NCI-H524 treated with DMSO at 0.1 percent for 48 hours (cell line): ENCODE measurements around the gene ADGRB3.

Experiments used
- DNase-seq: peaks from one replicate; lab custom pipeline; 2025; lab: John Stamatoyannopoulos, UW

The ADGRB3 gene

DNA sequence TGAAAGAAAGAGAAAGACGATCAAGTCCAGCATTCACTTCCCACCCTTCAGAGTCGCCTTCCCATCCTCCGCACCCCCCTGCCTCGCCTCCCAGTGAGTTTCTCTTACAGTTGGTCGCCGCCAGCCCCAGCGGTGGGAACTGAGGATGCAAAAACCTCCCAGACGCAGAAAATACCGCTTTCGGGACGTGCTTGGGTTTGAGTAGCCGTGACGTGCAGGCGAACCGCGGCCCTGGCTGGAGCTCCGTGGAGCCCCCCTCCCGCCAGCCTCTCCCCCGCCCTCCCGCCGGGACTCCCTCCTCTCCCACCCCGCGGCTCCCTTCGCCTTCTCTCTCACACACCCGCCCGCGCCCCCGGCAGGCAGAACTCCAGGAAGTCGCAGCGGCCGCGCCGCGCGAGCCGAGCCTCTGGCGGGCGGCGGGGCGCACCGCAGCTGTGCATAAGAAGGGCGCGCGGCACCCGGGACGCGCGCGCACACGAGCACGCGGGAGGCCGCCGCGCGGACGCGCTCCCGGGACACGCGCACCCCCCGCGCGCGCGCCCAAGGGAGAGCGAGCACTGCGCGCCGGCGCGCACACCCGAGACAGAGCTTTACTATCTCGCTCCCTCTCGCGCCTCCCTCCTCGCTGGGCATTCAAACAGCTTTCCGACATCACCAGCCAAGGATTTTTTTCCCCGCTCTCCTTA is at the start of gene ADGRB3:
Gene ADGRB3, plus strand, starts transcription at position 557 of the 686 bp plus-strand sequence. CDS start 3,394 bp downstream, outside the sequence.
- DNase-seq = peak; percentile 67

DNA sequence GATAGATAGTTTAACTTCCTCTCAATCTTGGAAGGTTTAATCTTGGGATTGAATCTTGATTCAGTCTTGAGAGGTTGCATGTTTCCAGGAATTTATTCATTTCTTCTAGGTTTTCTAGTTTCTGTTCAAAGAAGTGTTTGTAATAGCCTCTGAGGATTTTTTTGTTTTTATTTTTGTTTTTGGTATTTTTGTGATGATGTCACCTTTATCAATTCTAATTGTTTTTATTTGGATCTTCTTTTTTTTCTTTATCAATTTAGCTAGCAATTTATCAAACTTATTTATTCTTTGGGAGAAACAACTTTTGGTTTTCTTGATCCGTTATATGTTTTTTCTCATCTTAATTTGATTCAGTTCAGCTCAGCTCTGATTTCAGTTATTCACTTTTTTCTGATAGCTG is 41.5 kb upstream of the ADGRB3 start:
- no peak for DNase-seq

DNA sequence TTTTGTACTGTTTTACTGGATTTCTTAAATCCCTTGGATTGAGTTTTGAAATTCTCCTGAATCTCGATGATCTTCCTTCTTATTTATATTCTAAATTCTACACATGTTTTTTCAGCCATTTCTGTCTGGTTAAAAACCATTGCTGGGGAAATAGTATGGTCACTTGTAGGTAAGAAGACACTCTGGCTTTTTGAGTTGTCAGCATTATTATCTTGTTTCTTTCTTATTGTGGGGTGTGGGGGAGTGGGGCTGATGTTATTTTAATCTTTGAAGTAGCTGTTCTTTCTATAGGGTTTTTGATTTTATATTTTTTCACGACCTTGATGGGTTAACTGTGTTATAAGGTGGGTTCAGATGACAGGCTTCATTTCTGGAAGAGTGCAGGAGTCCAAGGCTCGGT is 37.4 kb upstream of the ADGRB3 start:
- DNase-seq = no peak

DNA sequence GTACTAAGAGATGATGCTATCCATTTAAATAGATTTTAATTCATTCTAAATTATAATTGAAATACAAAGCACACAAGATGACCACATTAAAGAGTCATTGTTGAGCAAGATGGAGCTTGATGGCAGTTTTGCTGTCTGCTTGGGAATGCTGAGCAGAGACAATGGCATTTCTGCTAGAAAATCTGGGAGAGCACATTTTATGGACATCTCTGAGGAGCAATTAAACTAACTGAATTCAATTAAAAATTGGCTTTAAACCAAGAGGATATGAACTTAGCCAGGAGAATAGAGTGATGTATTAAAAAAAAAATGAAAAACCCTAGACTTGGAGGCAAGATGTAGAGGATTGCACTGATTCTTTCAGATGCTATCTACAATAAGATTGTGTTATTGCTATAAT is 19.1 kb upstream of the ADGRB3 start:
- no peak for DNase-seq

DNA sequence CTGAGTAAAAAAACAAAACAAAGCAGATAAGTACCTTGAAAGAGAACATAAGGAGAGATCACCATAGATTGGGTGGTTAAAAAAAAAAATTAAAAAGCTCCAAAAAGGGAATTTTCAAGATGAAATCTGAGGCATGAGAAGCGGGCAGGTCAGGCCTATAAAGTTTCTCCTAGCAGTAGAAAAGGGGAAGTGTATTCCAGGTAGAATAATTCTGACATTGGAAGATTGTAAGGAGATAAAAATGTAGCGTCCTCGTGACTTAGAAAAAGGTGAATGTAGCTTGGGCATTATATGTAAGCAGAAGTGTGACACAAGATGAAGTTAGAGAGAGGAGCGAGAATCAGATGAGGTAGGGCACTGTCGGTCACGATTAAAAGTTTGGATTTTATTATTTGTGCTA is 9.1 kb upstream of the ADGRB3 start:
- DNase-seq = no peak

DNA sequence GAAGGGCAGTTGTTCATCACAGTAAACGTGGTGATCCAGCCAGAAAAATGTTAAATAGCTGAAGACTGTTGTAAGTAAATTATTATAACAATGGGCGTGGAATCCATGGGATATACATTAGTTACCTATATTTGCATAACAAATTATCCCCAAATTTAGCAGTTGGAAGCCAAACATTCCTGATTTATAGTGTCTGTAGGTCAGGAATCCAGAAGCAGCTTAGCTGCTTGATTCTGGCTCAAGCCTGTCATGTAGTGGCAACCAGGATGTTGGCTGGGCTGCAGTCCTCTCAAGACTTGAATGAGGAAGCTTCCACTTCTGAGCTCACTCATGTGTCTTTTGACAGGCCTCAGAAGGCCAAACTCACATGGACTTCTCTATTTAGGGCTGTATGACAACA is 6.9 kb upstream of the ADGRB3 start:
- no peak for DNase-seq

DNA sequence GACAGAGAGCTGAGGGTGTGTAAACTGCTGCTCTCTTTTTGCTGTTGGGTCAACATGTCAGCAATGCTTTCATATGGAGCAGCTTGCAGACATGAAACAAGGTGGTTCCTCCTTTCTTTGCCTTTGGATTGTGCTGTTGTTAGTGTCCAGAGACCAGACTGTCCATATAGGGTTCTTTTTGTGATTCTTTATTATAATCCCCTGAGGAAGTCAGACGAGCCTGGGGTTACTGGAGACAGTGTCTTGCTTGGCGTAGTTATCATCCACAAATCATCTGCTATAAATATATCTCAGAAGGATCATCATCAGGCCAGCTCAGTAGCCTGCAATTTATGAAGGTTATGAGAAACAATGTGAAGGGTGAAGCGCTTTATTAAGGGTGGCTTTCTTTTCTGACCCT is 2.3 kb upstream of the ADGRB3 start:
- no peak for DNase-seq

DNA sequence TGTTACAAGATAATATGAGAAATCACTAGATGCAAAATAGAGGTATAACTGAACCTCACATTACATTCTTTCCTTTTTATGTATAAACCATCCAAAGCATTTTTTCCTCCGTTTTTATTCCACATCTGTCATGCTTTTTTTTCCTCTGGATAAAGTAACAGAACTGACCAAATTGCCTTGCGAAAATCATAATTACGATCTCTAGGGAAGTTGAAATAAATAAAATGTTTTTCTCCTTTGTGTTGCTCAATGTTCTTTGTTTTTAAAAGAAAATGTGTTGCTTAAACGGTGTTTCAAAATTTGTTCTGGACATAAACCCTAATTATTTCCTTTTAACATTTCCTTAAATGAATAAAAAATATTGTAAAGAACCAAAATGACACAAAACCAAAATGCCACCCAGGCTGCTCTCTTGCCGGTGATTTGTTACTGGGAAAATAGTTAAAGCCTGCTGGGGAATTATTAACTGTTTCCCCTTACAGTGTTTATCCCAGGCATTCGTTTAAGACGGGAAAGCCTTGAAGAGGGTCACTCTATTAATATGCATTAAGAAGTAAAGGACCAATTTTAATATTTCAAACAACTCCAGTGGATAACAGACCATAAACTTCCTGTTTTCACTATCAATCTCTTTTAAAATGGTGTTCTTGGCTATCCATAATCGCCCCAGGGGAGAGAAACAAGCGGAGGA is 1.7 kb upstream of the ADGRB3 start:
- DNase-seq = no peak

DNA sequence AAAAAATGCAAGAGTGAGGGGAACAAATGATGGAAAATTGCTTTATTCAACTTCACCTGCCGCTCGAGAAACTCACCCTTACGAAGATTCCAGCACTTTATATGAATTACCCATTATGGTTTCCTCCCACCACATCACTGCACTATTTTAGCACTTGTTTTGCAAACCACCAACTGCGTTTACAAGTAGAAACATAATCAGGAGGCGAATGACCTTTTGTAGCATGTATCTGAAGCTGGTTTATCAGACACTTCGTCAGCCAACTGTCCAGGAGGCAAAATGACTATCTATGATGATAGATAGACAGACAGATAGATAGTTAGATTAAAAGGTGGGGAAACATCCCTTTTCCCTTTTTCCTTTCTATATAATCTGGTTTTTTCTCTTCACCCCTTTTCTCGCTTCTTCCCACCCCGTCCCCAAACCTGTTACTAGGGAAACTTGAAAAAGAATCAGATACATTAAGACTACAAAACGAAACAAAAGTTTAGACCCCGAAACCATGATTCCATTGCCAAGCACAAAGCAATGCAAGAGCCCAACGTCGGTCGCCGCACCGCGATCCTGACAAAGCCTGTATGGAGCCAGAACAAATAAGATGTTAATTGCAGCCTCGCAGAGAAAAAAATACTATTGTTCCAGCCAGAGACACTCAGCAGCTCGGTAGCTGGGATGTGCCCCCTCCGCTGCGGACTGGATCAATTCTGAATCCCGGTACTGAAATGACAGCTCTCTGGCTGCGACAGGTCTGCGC is 933 bp upstream of the ADGRB3 start:
- DNase-seq = no peak

DNA sequence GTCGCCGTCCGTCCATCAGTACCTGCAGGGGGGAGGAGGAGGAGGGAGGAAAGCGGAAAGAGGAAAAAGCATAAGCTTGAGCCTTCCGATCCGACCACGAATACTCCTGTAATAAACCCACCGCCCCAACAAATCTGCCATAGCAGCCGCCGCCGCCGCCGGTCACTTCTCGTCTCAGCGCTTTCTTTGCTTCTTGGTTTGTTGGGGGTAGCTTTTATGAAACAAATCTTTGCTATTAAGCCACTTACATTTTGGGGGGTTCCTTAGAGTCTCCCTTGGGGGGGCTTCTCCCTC is 277 bp downstream of the ADGRB3 start:
- DNase-seq = no peak

DNA sequence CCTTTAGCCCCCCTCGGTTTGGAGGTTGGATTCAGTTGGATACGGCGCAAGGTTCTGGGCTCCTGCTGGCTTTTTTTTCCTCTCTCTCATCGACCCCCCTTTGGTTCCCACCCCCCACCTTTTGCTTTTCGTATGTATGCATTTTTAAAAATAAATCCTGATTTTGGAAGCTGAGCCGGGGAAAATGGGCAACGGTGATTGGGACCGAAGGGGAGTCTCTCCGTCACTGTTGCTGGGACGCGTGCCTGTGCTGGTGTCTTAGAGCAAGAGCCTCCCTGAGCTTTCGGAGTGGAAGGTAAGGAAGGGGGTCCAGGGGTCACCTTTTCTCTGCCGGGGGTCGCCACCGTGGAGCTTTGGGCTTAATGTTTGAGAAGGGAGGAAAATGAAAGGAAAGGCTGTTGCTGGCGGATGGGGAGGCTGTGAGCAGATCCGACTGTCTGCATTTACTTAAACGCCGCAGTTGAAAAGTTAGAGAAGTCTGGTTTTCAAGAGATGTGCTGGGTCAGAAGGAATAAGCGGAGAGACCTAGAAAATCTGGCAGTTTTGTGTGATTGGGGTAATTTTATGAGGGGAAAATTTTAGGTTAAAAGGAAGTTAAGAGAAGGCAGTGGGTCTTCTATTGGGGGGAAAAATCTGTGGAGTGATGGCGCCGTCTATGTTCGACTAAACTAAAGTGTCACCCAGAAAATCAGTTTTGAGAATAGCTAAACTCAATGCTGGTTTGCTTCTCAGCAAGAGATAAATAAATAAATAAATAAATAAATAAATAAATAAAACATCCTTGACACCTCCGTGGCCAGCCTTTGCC is 828 bp downstream of the ADGRB3 start:
- DNase-seq = no peak

DNA sequence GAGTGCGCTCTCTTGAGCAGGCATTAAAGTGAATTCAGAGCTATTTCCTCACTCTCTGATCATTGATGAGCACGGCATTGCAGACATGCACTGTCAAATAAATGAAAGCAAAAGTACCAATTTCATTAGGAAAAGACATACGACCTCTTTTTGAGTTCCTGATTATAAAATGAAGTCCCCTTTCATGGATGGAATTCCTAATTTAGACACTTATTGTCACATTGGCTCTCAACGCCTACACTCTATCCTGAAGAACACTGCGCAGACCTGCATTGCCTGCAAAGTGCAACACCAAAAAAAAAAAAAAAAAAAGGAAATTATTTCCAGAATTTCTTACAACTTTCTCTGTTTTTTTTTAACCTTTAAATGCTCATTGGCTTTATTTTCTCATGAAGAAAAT is 1.6 kb downstream of the ADGRB3 start:
- no peak for DNase-seq

DNA sequence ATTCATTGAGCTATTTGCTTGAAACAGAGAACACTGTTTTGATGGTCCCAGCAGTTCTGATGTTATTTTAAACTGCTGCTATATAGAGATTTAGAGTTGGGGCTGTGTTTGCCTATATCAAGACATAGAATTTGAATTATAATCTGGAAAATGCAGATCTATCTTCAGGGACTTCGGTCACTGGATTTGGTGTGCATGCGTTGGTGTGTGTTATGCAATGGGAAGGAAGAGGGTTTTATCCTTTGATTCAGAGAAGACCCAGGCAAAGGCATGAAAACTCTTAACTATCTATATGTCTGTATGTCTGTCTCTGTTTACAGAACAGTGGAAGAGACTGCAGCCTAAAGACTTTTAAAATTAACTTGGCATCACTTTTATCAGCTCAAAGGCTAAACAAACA is 2.0 kb downstream of the ADGRB3 start:
- no peak for DNase-seq

DNA sequence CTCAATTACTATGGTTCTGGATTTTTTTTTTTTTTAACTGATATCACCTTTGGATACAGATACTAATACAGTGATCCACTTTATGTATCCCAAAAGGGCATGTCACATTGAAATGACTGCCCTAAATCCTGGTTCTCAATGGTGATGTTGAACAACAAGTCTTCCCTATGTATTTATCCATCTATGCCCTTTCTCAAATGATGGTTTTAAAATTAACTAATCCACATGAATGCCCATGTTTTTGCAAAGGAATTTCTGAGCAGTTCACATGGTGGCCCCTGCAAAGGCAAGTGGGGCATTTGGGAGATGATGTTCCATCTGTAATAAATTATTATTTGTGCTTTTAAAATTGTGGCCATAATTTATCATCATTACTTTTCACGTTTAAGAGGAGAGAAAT is 2.7 kb downstream of the ADGRB3 start:
- no peak for DNase-seq

DNA sequence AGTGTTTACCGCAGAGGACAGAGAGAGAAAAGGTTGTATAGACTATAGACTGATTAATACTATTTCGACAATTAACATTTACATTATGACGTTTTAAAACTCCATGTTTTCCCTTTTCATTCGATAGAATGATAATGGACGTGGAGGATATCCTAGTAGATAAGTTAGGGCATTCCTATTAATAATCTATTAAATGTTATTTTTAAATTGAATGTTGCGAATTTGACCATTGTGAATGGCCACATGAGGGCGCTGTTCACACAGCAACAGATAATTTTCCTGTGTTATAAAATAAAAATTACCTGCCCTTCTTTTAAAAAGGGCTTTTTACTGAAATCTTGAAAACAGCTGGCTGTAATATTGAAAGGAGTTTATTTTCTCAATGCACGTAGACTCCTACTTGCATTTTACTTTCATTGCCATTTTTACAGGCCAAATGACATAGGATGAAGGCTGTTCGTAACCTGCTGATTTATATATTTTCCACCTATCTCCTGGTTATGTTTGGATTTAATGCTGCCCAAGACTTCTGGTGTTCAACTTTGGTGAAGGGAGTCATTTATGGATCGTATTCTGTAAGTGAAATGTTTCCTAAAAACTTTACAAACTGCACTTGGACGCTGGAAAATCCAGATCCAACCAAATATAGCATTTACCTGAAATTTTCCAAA is 3.3 kb downstream of the ADGRB3 start:
- no peak for DNase-seq

DNA sequence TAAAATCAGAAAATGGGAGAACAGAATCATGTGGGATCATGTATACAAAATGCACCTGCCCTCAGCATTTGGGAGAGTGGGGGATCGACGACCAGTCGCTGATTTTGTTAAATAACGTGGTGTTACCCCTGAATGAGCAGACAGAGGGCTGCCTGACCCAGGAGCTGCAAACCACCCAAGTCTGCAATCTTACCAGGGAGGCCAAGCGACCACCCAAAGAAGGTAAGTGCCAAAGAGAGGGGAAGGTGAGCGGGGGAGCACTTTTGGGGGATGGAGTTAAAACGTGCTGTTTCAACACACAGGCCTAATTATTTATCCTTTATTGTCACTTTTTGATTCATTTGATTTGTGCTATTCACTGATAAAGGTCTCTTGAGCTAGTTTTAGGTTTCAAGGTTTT is 4.1 kb downstream of the ADGRB3 start:
- no peak for DNase-seq

DNA sequence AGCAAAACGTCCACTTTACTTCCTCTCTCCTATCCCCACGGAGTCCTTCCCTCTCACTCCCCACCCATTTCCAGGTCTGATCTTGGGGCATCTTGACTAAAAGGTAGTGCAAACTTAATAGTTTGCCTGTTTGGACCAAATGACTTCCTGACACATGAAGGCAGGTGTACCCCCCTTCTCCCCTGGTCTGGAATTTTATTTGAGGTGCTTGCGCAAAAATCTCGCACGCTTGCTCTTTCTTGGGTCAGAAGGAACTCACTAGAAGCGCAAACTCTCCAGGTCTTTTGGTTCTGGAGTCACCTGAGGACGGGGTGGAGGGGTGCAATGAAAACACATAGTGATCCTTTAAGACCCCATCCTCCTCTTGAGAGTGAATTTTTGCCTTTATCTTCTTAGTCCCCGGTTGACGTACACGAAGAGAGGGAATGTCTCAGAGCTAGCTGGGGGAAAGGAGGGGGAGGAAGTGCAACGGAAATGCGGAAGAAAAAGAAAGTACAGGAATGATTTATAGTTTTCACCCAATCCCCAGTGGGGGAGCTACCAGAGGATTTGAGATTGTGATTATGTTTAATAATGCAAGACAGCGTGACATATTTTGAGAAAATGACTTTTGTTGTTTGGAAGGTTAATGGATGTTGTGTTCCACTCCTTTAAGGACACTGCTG is 4.9 kb downstream of the ADGRB3 start:
- no peak for DNase-seq

DNA sequence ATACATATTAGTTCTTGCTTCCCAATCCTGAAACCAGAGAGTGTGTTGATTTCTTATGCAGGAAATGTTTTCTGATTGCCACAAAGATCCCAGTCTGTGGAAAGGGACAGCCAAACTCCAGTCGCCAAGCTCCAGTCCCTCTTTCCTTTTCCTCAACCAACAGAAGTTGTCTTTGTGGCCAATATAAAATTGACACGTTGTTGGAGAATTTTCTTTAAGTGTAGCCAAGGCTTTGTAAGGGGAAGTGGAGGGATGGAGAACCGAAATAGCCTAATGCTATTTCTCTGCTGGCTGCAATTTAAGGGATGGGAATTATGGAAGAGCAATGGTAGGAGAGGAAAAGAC is 5.4 kb downstream of the ADGRB3 start:
- DNase-seq = no peak

DNA sequence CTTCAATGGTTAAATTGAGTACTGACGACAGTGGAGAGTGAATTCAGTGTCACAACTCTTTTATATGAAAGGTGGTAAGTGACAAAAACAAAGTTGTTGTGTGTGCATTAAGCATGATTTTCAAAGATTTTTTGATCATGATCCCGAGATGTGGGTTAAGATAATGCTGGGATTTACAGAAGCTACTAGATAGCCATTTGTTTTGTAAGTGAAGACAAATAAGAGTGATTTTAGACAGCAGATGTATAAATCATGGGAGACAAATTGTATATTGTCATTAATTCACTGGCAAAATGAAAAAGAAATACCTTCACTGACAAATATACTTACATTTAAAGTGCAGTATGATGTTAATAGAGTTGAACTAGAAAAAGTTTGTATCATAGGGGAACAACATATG is 6.1 kb downstream of the ADGRB3 start:
- no peak for DNase-seq

DNA sequence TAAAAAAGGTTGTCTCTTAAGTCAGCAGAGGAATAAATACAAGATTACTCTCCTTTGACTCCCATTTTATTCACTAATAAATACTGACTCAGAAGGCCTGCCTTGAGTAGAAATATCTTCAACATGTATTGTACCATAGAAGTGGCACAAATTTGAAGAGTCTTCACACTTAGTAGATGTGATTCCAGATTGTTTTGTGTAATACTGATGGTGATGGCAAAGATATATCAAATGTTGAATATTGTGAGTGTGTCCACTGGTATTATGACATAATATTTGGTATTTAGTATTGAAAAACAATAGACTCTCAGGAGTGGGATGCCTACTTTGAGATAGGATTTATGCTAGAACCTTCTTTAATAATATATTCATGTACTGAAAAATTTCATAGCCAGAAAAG is 7.0 kb downstream of the ADGRB3 start:
- no peak for DNase-seq

DNA sequence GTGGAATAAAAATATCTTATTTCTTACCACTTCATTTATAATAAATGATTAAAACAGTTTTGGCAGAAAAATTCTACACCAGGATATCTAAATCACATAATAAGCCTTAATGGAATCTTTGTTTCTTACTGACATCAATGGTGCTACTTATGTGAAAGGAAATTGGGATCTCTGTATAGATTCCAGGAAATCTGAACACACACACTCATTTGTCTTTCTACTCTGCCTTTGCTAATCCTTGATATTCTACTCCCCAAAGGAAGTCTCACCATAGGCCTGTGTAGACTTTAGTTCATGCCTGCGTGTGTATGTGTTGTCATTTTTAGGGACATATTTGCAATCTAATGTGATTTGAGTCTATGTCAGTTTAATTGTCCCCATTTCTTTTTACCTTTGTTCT is 7.9 kb downstream of the ADGRB3 start:
- no peak for DNase-seq

DNA sequence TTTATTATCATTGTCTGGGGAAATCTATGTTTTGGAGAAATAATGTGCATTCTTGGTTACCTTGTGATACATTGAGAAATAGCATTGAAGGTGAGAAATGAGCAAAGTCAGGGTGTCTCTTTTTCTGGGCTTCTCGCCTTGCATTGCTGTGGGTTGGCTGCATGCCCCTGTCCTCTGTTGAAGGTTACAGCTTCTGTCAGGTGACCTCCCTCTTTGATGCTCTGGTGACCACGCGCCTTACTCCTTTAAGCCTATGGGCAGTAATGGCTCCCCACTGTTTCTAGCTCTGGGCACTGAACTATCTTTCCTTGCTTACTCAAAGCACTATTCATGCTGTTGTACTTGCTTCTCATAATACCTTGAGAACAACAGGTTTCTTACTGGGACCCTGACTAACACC is 14.6 kb downstream of the ADGRB3 start:
- no peak for DNase-seq
